ENCODE data around the gene CBARP.
"Not testable (repeated sequence)": the region's sequence is repeated elsewhere in the genome, so short reads cannot be mapped to it uniquely, and the experiment has no call there.

The CBARP gene

DNA sequence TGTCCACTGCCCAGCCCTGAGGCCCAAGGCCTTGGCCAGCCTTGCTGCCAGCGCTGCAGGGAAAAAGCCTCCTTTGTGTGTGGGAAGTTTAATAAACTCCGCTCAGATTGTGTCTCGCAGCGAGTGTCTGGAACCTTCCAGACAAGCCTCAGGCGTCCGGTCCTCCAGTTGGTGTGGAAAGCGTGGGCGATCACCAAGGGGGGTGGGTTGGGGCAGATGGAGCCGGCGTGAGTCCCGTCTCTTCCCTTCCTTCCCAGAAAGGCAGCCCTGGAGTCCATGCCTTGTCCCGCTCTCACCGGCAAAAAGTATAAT, 27.6 kb downstream of the CBARP start:
- H3K27ac ChIP-seq: 0 out of 2 replicates have a peak overlapping the region, but pooled peaks have one; percentile 36
- H3K4me3 ChIP-seq: no peak overlapping the region
- no peak overlapping the region for H3K9ac ChIP-seq (ENCODE audit: insufficient read length)
- TF ChIP-seq POLR2AphosphoS5 (IDR thresholded peaks at IDR 0.05; ENCODE audit: borderline replicate concordance, low read depth, low read length) (no peak), EZH2 (IDR thresholded peaks at IDR 0.05) (no peak)
- DNase-seq (ENCODE audit: low read depth, low spot score): no peak
- H3K9me3 ChIP-seq (ENCODE audit: low read depth, low read length): no peaks in the 10 kb centered on the region
- H3K36me3 ChIP-seq (ENCODE audit: insufficient read depth, low read length): peaks cover 9% of the 10 kb centered on the region; the same call in 1 of the 2 replicates

DNA sequence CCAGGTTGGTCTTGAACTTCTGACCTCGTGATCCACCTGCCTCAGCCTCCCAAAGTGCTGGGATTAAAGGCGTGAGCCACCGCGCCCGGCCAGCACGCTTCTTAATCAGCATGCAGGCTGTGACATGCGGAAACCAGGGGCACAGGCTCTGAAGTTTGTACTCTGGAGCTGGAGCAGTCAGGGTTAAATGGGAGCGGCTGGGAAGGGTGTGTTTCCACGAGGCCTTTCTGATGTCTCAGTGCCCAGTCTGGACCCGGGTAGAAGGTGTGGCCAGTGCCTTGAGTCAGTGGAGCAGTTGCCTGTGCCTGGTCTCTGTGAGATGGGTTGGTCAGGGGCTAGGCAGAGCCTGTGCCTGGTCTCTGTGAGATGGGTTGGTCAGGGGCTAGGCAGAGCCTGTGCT, 29.0 kb downstream of the CBARP start:
- DNase-seq (ENCODE audit: low read depth, low spot score); H3K36me3 ChIP-seq (ENCODE audit: insufficient read depth, low read length): not testable (repeated sequence)

DNA sequence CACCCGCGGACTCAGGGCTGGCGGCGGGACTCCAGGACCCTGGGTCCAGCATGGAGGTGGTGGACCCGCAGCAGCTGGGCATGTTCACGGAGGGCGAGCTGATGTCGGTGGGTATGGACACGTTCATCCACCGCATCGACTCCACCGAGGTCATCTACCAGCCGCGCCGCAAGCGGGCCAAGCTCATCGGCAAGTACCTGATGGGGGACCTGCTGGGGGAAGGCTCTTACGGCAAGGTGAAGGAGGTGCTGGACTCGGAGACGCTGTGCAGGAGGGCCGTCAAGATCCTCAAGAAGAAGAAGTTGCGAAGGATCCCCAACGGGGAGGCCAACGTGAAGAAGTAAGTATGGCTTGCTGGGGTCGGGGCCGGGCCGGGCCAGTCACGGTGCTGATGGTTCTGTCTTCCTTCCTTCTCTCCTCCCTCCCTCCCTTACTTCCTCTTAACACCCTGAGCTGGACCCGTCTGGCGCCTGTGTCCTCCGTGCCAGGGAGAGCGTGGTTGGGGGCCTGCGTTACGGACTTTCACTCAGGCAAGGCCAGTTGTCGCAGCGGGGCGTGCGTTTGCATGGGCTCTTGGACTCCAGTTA, 30.8 kb downstream of the CBARP start:
- Histone ChIP-seq H3K4me3 (peak overlapping the region; percentile 87), H3K27ac (no peak overlapping the region), H3K9ac (ENCODE audit: insufficient read length) (peak overlapping the region; percentile 79), H3K9me3 (ENCODE audit: low read depth, low read length) (no peaks in the 10 kb centered on the region), H3K36me3 (ENCODE audit: insufficient read depth, low read length) (peaks cover 5% of the 10 kb centered on the region; the same call in 1 of the 2 replicates)
- no peak for DNase-seq (ENCODE audit: low read depth, low spot score)
- no peak for TF ChIP-seq POLR2AphosphoS5 (IDR thresholded peaks at IDR 0.05; ENCODE audit: borderline replicate concordance, low read depth, low read length)
- TF ChIP-seq FOXP2 (optimal IDR thresholded peaks at IDR 0.05; ENCODE audit: control extremely low read depth, extremely low read length, insufficient read depth): no peak

More for the DNA sequence above, 29.0 kb downstream of the CBARP start:
- H3K4me3 ChIP-seq; H3K9ac ChIP-seq (ENCODE audit: insufficient read length); H3K9me3 ChIP-seq (ENCODE audit: low read depth, low read length); H3K27ac ChIP-seq: not testable (repeated sequence)

DNA sequence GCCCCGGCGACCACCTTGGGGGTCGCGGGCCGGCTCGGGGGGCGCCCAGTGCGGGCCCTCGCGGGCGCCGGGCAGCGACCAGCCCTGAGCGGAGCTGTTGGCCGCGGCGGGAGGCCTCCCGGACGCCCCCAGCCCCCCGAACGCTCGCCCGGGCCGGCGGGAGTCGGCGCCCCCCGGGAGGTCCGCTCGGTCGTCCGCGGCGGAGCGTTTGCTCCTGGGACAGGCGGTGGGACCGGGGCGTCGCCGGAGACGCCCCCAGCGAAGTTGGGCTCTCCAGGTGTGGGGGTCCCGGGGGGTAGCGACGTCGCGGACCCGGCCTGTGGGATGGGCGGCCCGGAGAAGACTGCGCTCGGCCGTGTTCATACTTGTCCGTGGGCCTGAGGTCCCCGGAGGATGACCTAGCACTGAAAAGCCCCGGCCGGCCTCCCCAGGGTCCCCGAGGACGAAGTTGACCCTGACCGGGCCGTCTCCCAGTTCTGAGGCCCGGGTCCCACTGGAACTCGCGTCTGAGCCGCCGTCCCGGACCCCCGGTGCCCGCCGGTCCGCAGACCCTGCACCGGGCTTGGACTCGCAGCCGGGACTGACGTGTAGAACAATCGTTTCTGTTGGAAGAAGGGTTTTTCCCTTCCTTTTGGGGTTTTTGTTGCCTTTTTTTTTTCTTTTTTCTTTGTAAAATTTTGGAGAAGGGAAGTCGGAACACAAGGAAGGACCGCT, 31.5 kb downstream of the CBARP start:
- no peaks in the 10 kb centered on the region for H3K9me3 ChIP-seq (ENCODE audit: low read depth, low read length)
- H3K4me3 ChIP-seq: peak overlapping the region; percentile 87
- peak overlapping the region; percentile 79 for H3K9ac ChIP-seq (ENCODE audit: insufficient read length)
- peaks cover 5% of the 10 kb centered on the region; the same call in 1 of the 2 replicates for H3K36me3 ChIP-seq (ENCODE audit: insufficient read depth, low read length)
- no peak for TF ChIP-seq POLR2AphosphoS5 (IDR thresholded peaks at IDR 0.05; ENCODE audit: borderline replicate concordance, low read depth, low read length)
- TF ChIP-seq FOXP2 (optimal IDR thresholded peaks at IDR 0.05; ENCODE audit: control extremely low read depth, extremely low read length, insufficient read depth): no peak
- TF ChIP-seq EZH2 (IDR thresholded peaks at IDR 0.05): no peak
- H3K27ac ChIP-seq: no peak overlapping the region
- no peak for DNase-seq (ENCODE audit: low read depth, low spot score)

DNA sequence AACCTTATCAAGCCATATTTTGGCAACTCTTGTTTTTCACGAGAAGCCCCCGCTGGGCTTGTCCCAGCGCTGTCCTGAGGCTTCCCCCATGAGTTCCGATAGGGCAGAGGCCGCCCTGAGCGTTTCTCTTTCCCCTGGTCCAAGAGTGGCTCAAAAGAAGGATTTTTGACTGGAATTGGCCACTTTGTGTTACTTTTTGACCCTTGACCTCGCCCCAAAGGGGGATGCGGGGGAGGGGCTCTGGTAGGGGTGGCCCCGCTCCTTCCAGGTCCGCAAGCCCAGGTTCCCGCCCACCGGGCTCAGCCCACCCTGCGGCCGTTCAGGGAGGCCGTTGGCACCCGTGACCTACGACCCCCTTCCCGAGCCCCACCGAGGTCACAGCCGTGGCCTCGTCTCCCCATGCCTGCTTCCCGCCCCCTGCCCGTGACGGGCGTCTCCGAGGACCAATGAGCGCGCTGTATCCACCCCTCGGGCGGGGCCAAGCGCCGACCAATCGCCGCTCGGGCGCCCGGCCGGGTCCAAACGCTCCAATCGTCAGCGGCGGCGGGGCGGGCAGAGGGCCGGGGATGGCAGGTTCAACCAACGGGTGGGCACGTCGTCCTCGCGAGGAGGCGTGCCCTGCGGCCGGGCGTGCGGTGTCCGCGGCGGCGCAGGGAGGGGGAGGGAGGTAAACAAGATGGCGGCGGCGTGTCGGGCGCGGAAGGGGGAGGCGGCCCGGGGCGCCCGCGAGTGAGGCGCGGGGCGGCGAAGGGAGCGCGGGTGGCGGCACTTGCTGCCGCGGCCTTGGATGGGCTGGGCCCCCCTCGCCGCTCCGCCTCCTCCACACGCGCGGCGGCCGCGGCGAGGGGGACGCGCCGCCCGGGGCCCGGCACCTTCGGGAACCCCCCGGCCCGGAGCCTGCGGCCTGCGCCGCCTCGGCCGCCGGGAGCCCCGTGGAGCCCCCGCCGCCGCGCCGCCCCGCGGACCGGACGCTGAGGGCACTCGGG, 32.4 kb downstream of the CBARP start, which contains the start of gene STK11:
Gene STK11 (plus strand): TSS at position 665 of the 986 bp plus-strand sequence. CDS start 1,136 bp downstream, outside the sequence.
- H3K27ac ChIP-seq: peak within 1 kb of the TSS; percentile 72; the same call in 1 of the 2 replicates
- DNase-seq (ENCODE audit: low read depth, low spot score): peak; percentile 40
- peaks cover 5% of the 10 kb centered on the region; the same call in 1 of the 2 replicates for H3K36me3 ChIP-seq (ENCODE audit: insufficient read depth, low read length)
- H3K4me3 ChIP-seq: peak within 1 kb of the TSS; percentile 87
- peak within 1 kb of the TSS; percentile 79 for H3K9ac ChIP-seq (ENCODE audit: insufficient read length)
- TF ChIP-seq POLR2AphosphoS5 (IDR thresholded peaks at IDR 0.05; ENCODE audit: borderline replicate concordance, low read depth, low read length): peak; percentile 53; the same call in 1 of the 2 replicates
- TF ChIP-seq EZH2 (IDR thresholded peaks at IDR 0.05): no peak
- peak; percentile 84 for TF ChIP-seq FOXP2 (optimal IDR thresholded peaks at IDR 0.05; ENCODE audit: control extremely low read depth, extremely low read length, insufficient read depth)
- H3K9me3 ChIP-seq (ENCODE audit: low read depth, low read length): no peaks in the 10 kb centered on the region

DNA sequence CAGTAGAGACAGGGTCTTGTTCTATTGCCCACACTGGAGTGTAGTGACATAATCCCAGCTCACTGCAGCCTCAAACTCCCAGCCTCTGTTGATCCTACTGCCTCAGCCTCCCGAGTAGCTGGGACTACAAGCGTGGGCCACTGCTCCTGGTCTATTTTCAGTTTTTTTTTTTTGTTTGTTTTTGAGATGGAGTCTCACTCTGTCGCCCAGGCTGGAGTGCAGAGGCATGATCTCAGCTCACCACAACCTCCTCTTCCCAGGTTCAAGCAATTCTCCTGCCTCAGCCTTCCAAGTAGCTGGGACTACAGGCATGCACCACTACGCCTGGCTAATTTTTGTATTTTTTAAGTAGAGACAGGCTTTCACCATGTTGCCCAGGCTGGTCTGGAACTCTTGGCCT, 37.2 kb downstream of the CBARP start:
- H3K4me3 ChIP-seq; DNase-seq (ENCODE audit: low read depth, low spot score); H3K27ac ChIP-seq; H3K9ac ChIP-seq (ENCODE audit: insufficient read length); H3K9me3 ChIP-seq (ENCODE audit: low read depth, low read length); H3K36me3 ChIP-seq (ENCODE audit: insufficient read depth, low read length): not testable (repeated sequence)

DNA sequence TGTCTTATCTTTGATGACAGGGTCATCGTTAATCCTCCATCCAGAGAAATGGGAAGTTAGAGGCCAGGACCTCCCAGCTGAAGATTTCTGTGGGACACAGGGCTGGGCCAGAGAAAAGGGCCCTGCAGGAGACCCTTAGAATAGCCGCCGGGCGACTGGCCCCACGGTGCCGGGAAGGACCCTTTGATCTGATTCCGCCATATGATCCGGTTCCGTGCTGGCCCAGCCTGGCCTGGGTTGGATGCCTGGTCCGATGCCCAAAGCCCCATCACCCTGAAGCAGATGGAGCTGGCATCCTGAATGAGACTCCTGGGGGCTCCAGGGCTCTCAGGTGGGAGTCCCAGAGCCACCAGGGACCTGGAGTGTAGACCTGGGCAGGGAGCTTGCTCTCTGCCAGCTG, 38.3 kb downstream of the CBARP start:
- no peaks in the 10 kb centered on the region for H3K36me3 ChIP-seq (ENCODE audit: insufficient read depth, low read length)
- TF ChIP-seq FOXP2 (optimal IDR thresholded peaks at IDR 0.05; ENCODE audit: control extremely low read depth, extremely low read length, insufficient read depth) (no peak), POLR2AphosphoS5 (IDR thresholded peaks at IDR 0.05; ENCODE audit: borderline replicate concordance, low read depth, low read length) (no peak), EZH2 (IDR thresholded peaks at IDR 0.05) (no peak)
- H3K9ac ChIP-seq (ENCODE audit: insufficient read length): no peak overlapping the region
- DNase-seq (ENCODE audit: low read depth, low spot score): no peak
- no peaks in the 10 kb centered on the region for H3K9me3 ChIP-seq (ENCODE audit: low read depth, low read length)
- no peak overlapping the region for H3K4me3 ChIP-seq
- no peak overlapping the region for H3K27ac ChIP-seq

DNA sequence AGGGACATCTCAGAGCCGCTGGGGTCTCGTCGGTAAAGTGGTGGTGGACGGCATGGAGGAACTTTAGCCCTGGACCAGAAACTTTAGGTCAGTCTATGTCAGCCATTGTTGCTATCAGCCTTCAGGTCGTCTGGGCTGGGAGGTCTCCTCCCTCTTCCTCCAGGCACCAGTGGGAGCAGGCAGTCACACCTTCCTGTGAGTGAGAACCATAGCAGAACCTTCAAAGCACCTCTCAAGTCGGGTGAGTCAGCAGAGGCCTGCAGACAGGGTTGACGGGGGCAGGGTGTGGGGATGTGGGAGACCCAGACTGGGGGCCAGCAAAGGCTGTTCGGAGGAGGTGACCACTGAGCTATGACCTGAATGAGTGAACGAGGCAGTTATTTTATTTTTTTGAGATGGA, 48.4 kb downstream of the CBARP start:
- DNase-seq (ENCODE audit: low read depth, low spot score): no peak
- Histone ChIP-seq H3K36me3 (ENCODE audit: insufficient read depth, low read length) (no peaks in the 10 kb centered on the region), H3K27ac (no peak overlapping the region), H3K9ac (ENCODE audit: insufficient read length) (no peak overlapping the region), H3K4me3 (no peak overlapping the region), H3K9me3 (ENCODE audit: low read depth, low read length) (no peaks in the 10 kb centered on the region)
- TF ChIP-seq FOXP2 (optimal IDR thresholded peaks at IDR 0.05; ENCODE audit: control extremely low read depth, extremely low read length, insufficient read depth): no peak
- TF ChIP-seq POLR2AphosphoS5 (IDR thresholded peaks at IDR 0.05; ENCODE audit: borderline replicate concordance, low read depth, low read length): no peak
- TF ChIP-seq EZH2 (IDR thresholded peaks at IDR 0.05): no peak
